Panc1 (cell line): ENCODE measurements around the gene KIAA1958. TPM values are rescaled to one million over a fixed set of nuclear protein-coding genes. Genes with fewer than 3 reads are reported as not detected.

ENCODE experiments used
- ATAC-seq: fragments of 200-7000 bp; cut with Tn5 transposase; 2 replicates; pipeline ENCODE4 v1.9.1; 2020; ENCODE audit warnings: mild to moderate bottlenecking, moderate library complexity
- BruUV-seq: library from RNA; stranded (reverse); fragments of 400-500 nt; replicated peaks from 2 replicates; lab custom pipeline; 2021; lab: Mats Ljungman, UMichigan
- CTCF ChIA-PET: fragments of 300-600 bp; sonication (Branson Sonifier 250); formaldehyde crosslinking; loops from one replicate; lab custom pipeline; 2022; ENCODE audit warnings: antibody characterized with exemption; lab: Charles Lee
- POLR2A ChIA-PET: fragments of 300-600 bp; sonication (Branson Sonifier 250); formaldehyde crosslinking; loops from one replicate; lab custom pipeline; 2022; ENCODE audit warnings: antibody characterized with exemption; lab: Charles Lee
- DNase-seq: peaks from one replicate; pipeline ENCODE4 v3.0.0-alpha.2; 2010; ENCODE audit warnings: low read depth, low spot score
- H3K27ac ChIP-seq: 2 replicates; pipeline ENCODE4 v1.5.1; 2011; ENCODE audit warnings: mild to moderate bottlenecking, low read length, inconsistent platforms
- H3K27me3 ChIP-seq: fragments of 200-500 bp; sonication (Bioruptor generic); 2 replicates; pipeline ENCODE4 v1.6.0; 2014; ENCODE audit warnings: low read length, inconsistent platforms; ENCODE audit not compliant: control insufficient read depth, insufficient read depth
- H3K36me3 ChIP-seq: fragments of 200-500 bp; sonication (Bioruptor generic); 2 replicates; pipeline ENCODE4 v1.5.1; 2014; ENCODE audit warnings: inconsistent platforms, mild to moderate bottlenecking, low read length, moderate library complexity; ENCODE audit not compliant: control insufficient read depth, insufficient read depth
- H3K4me1 ChIP-seq: 2 replicates; pipeline ENCODE4 v1.5.1; 2011; ENCODE audit warnings: inconsistent platforms, mild to moderate bottlenecking, low read length, moderate library complexity; ENCODE audit not compliant: control insufficient read depth, insufficient read depth
- H3K4me3 ChIP-seq, 2 experiments: 2 replicates each; pipeline ENCODE4 v1.5.1; 2011 to 2012; ENCODE audit warnings: low read depth in 2 of 2, low read length in 2 of 2, mild to moderate bottlenecking in 2 of 2, inconsistent platforms in 1 of 2, moderate library complexity in 1 of 2
- H3K9me3 ChIP-seq: fragments of 200-500 bp; sonication (Bioruptor generic); 2 replicates; pipeline ENCODE4 v1.5.1; 2014; ENCODE audit warnings: low read depth, mild to moderate bottlenecking, inconsistent platforms, low read length, moderate library complexity; ENCODE audit not compliant: control insufficient read depth, insufficient read depth
- CTCF ChIP-seq: fragments of 450-650 bp; IDR thresholded peaks from 2 replicates; pipeline ENCODE4 v1.5.1; 2017; ENCODE audit warnings: mild to moderate bottlenecking
- POLR2AphosphoS5 ChIP-seq: IDR thresholded peaks from 2 replicates; pipeline ENCODE4 v1.6.1; 2012; ENCODE audit warnings: mild to moderate bottlenecking, low read depth, low read length, moderate library complexity
- REST ChIP-seq, 2 experiments: IDR thresholded peaks; 2 replicates each; pipeline ENCODE4 v1.6.1; 2011 to 2012; ENCODE audit warnings: low read depth in 2 of 2, control low read depth in 1 of 2, low read length in 1 of 2, mild to moderate bottlenecking in 1 of 2, moderate library complexity in 1 of 2; ENCODE audit not compliant: insufficient read depth in 1 of 2
- SIN3A ChIP-seq: IDR thresholded peaks from 2 replicates; pipeline ENCODE4 v1.6.1; 2012; ENCODE audit warnings: low read depth, mild to moderate bottlenecking, low read length, moderate library complexity, borderline replicate concordance; ENCODE audit not compliant: insufficient read depth
- TCF7L2 ChIP-seq: IDR thresholded peaks from 2 replicates; pipeline ENCODE4 v1.6.1; 2011; ENCODE audit warnings: mild to moderate bottlenecking, low read depth, low read length, inconsistent platforms
- in situ Hi-C: cut with HindIII; loops from 2 replicates; pipeline ENCODE4 v1.10.0; 2016; ENCODE audit warnings: low sequenced_read_pairs, low pct_unique_long_range_greater_than_20kb
- intact Hi-C: fragments of 100-400 bp; cut with micrococcal nuclease; formaldehyde crosslinking; loops from one replicate; pipeline ENCODE4 v1.10.0; 2022; ENCODE audit not compliant: unreplicated experiment
- total RNA-seq: library from RNA; stranded (reverse); gene quantifications from one replicate; pipeline ENCODE4 v1.2.1, GENCODE V29; 2021; ENCODE audit not compliant: unreplicated experiment

The KIAA1958 gene
- total RNA-seq, 1 experiment from 2014 or later = 10.4 TPM

- peak overlapping the region; percentile 69 to 76 for H3K4me3 ChIP-seq
- ATAC-seq = peak; percentile 84
- BruUV-seq = no TSS peak
- H3K27ac ChIP-seq = 0 out of 2 replicates have a peak overlapping the region, but pooled peaks have one; percentile 51
- no peak for TF ChIP-seq TCF7L2
- TF ChIP-seq CTCF = no peak
- TF ChIP-seq SIN3A = no peak
- no peak for TF ChIP-seq REST (IDR thresholded peaks at IDR 0.05; ENCODE audit: insufficient read depth in 1 of 2, low read depth in 2 of 2, low read length in 1 of 2)
- TF ChIP-seq POLR2AphosphoS5 = no peak
- in situ Hi-C loops = no loop called here
- intact Hi-C loops = loop anchor here (10.0 kb wide), 2 partner anchors 218 to 308 kb away; no protein-coding TSS in a partner anchor
- ChIA-PET POLR2A (interaction anchor here (0.7 kb wide), 1 partner anchor 57 kb away, joined by 6 read pairs; no protein-coding TSS in a partner anchor), CTCF (no interaction called here)
- H3K27me3 ChIP-seq = no peaks in the 10 kb centered on the region
- H3K36me3 ChIP-seq = no peaks in the 10 kb centered on the region; the same call in 1 of the 2 replicates
- no peaks in the 10 kb centered on the region for H3K9me3 ChIP-seq
- no peak for DNase-seq
- H3K4me1 ChIP-seq = peaks cover 16% of the 10 kb centered on the region; the same call in 1 of the 2 replicates
Observed at GRCh38 chr9:112487008-112487798, 576 bp downstream of the KIAA1958 start.

- BruUV-seq = no TSS peak
- in situ Hi-C loops (no loop called here), intact Hi-C loops (loop anchor here (10.0 kb wide), 2 partner anchors 217 to 307 kb away; no protein-coding TSS in a partner anchor)
- ATAC-seq (no peak), DNase-seq (no peak)
- Histone ChIP-seq H3K9me3 (no peaks in the 10 kb centered on the region), H3K36me3 (no peaks in the 10 kb centered on the region; the same call in 1 of the 2 replicates), H3K27ac (peak overlapping the region; percentile 51; the same call in 1 of the 2 replicates), H3K4me1 (peaks cover 16% of the 10 kb centered on the region; the same call in 1 of the 2 replicates), H3K27me3 (no peaks in the 10 kb centered on the region), H3K4me3 (peak overlapping the region; percentile 69 to 76)
- CTCF ChIA-PET = interaction anchor here (0.6 kb wide), 1 partner anchor 14 kb away, joined by 3 read pairs; no protein-coding TSS in a partner anchor
- TF ChIP-seq TCF7L2 (no peak), CTCF (no peak), POLR2AphosphoS5 (no peak), SIN3A (no peak), REST (IDR thresholded peaks at IDR 0.05; ENCODE audit: insufficient read depth in 1 of 2, low read depth in 2 of 2, low read length in 1 of 2) (no peak)
- POLR2A ChIA-PET = interaction anchor here (0.7 kb wide), 1 partner anchor 56 kb away, joined by 6 read pairs; no protein-coding TSS in a partner anchor
Observed at GRCh38 chr9:112487799-112488340, 1.2 kb downstream of the KIAA1958 start.
